NCI-H128 (cell line): ENCODE results near the gene LIPE.
A peak's percentile ranks its signal among the peaks of the same experiment; 100 is the strongest.
"Not testable (repeated sequence)": the region's sequence is repeated elsewhere in the genome, so short reads cannot be mapped to it uniquely, and the experiment has no call there.

Experiments used
- DNase-seq: peaks from one replicate; lab custom pipeline; 2025; ENCODE audit not compliant: unreplicated experiment; lab: John Stamatoyannopoulos, UW

Gene LIPE

GRCh38 chr19:42427313-42427712 lies at the start of gene LIPE:
Gene LIPE (minus strand): TSS chr19:42427388. CDS start chr19:42427149, 239 bp downstream.
- DNase-seq: no peak

- no peak for DNase-seq
These were observed 48.2 kb upstream of the LIPE start for GRCh38 chr19:42475366-42475765.

- no peak for DNase-seq
These were observed 47.6 kb upstream of the LIPE start for GRCh38 chr19:42474743-42475142.

- no peak for DNase-seq
These were observed 46.5 kb upstream of the LIPE start for GRCh38 chr19:42473686-42474085.

- DNase-seq: no peak
These were observed 45.4 kb upstream of the LIPE start for GRCh38 chr19:42472402-42473147.

- DNase-seq: no peak
These were observed 44.5 kb upstream of the LIPE start for GRCh38 chr19:42471554-42472249.

GRCh38 chr19:42469311-42470235 lies 42.4 kb upstream of the LIPE start:
- no peak for DNase-seq

GRCh38 chr19:42468273-42468796 lies 41.1 kb upstream of the LIPE start:
- DNase-seq: no peak

- DNase-seq: no peak
These were observed 40.1 kb upstream of the LIPE start for GRCh38 chr19:42467183-42467760.

- no peak for DNase-seq
These were observed 39.5 kb upstream of the LIPE start for GRCh38 chr19:42466521-42467182.

GRCh38 chr19:42465827-42466280 lies 38.7 kb upstream of the LIPE start:
- DNase-seq: no peak

- no peak for DNase-seq
These were observed 34.6 kb upstream of the LIPE start for GRCh38 chr19:42461700-42462324.

- DNase-seq: not testable (repeated sequence)
These were observed 34.0 kb upstream of the LIPE start for GRCh38 chr19:42461231-42461630.

- no peak for DNase-seq
These were observed 32.7 kb upstream of the LIPE start for GRCh38 chr19:42459926-42460325.

GRCh38 chr19:42455621-42456081 lies 28.5 kb upstream of the LIPE start:
- DNase-seq: no peak

- no peak for DNase-seq
These were observed 27.9 kb upstream of the LIPE start for GRCh38 chr19:42455086-42455485.

- no peak for DNase-seq
These were observed 25.4 kb upstream of the LIPE start for GRCh38 chr19:42452590-42452989.

GRCh38 chr19:42450314-42450934 lies 23.2 kb upstream of the LIPE start:
- DNase-seq: peak; percentile 39

GRCh38 chr19:42448306-42448705 lies 21.1 kb upstream of the LIPE start:
- DNase-seq: not testable (repeated sequence)
